HepG2 (cell line): ENCODE measurements around the gene EPS8L3. TPM values are rescaled to one million over a fixed set of nuclear protein-coding genes. Genes with fewer than 3 reads are reported as not detected.

Experiments used
- AGO1 ChIP-seq: fragments of 200-400 bp; formaldehyde crosslinking; IDR thresholded peaks from 2 replicates; pipeline ENCODE4 v1.6.1; 2017; ENCODE audit warnings: mild to moderate bottlenecking, low read depth, low read length, moderate library complexity; ENCODE audit not compliant: poor library complexity, severe bottlenecking
- ATF7-NPFF ChIP-seq: sonication (generic); formaldehyde crosslinking; IDR thresholded peaks from 2 replicates; pipeline ENCODE4 v1.8.1; 2023; ENCODE audit warnings: mild to moderate bottlenecking, low read depth, missing genetic modification reagents, moderate library complexity
- CAMTA2 ChIP-seq: sonication (generic); formaldehyde crosslinking; IDR thresholded peaks from 2 replicates; pipeline ENCODE4 v1.4.0; 2020; ENCODE audit warnings: mild to moderate bottlenecking, missing genetic modification reagents, borderline replicate concordance
- CENPT ChIP-seq: sonication (generic); formaldehyde crosslinking; IDR thresholded peaks from 2 replicates; pipeline ENCODE4 v1.8.0; 2022; ENCODE audit warnings: low read depth, mild to moderate bottlenecking, moderate library complexity, missing genetic modification reagents
- ELF3 ChIP-seq: IDR thresholded peaks from 2 replicates; pipeline ENCODE4 v1.6.1; 2016; ENCODE audit warnings: missing genetic modification reagents, missing compliant biosample characterization
- MAF1 ChIP-seq: sonication (generic); formaldehyde crosslinking; IDR thresholded peaks from 2 replicates; pipeline ENCODE4 v1.5.0; 2020; ENCODE audit warnings: missing genetic modification reagents, borderline replicate concordance
- MTA1 ChIP-seq: sonication (generic); formaldehyde crosslinking; IDR thresholded peaks from 2 replicates; pipeline ENCODE4 v1.4.0; 2020; ENCODE audit warnings: missing genetic modification reagents, mild to moderate bottlenecking, borderline replicate concordance
- NRL ChIP-seq: sonication (generic); formaldehyde crosslinking; IDR thresholded peaks from 2 replicates; pipeline ENCODE4 v1.5.0; 2020; ENCODE audit warnings: missing genetic modification reagents, mild to moderate bottlenecking, moderate library complexity, borderline replicate concordance
- PHB2 ChIP-seq: fragments of 450-650 bp; IDR thresholded peaks from 2 replicates; pipeline ENCODE4 v1.6.1; 2018; ENCODE audit not compliant: partially characterized antibody
- RFX1 ChIP-seq: fragments of 450-650 bp; IDR thresholded peaks from 2 replicates; pipeline ENCODE4 v1.6.1; 2017
- SMC3 ChIP-seq: IDR thresholded peaks from 2 replicates; pipeline ENCODE4 v1.6.1; 2011; ENCODE audit warnings: low read length, improper control_type of control experiment
- SOX5 ChIP-seq: IDR thresholded peaks from 2 replicates; pipeline ENCODE4 v1.6.1; 2016; ENCODE audit warnings: borderline replicate concordance
- SP1 ChIP-seq, 2 experiments: fragments of 450-650 bp in 1 of 2; sonication (generic) in 1 of 2; formaldehyde crosslinking in 1 of 2; IDR thresholded peaks; 2 replicates each; pipeline versions ENCODE4 v1.4.0 to v1.6.1; 2016 to 2020; ENCODE audit warnings: missing genetic modification reagents in 1 of 2
- SRY ChIP-seq: sonication (generic); formaldehyde crosslinking; IDR thresholded peaks from 2 replicates; pipeline ENCODE4 v1.8.0; 2022; ENCODE audit warnings: mild to moderate bottlenecking, missing genetic modification reagents
- TFDP2 ChIP-seq: sonication (generic); formaldehyde crosslinking; IDR thresholded peaks from 2 replicates; pipeline ENCODE4 v1.4.0; 2020; ENCODE audit warnings: missing genetic modification reagents
- THYN1 ChIP-seq: sonication (generic); formaldehyde crosslinking; IDR thresholded peaks from 2 replicates; pipeline ENCODE4 v1.8.1; 2023; ENCODE audit warnings: low read depth, mild to moderate bottlenecking, moderate library complexity, missing genetic modification reagents, borderline replicate concordance
- TOPORS ChIP-seq: sonication (generic); formaldehyde crosslinking; IDR thresholded peaks from 2 replicates; pipeline ENCODE4 v1.8.0; 2023; ENCODE audit warnings: mild to moderate bottlenecking, missing genetic modification reagents
- ZNF18 ChIP-seq: sonication (generic); formaldehyde crosslinking; IDR thresholded peaks from 2 replicates; pipeline ENCODE4 v1.8.0; 2022; ENCODE audit warnings: mild to moderate bottlenecking, missing genetic modification reagents; ENCODE audit not compliant: insufficient replicate concordance
- ZNF24 ChIP-seq: fragments of 450-650 bp; IDR thresholded peaks from 2 replicates; pipeline ENCODE4 v1.6.1; 2017; ENCODE audit warnings: antibody characterized with exemption, mild to moderate bottlenecking
- ZNF34 ChIP-seq: sonication (generic); formaldehyde crosslinking; IDR thresholded peaks from 2 replicates; pipeline ENCODE4 v1.4.0; 2020; ENCODE audit warnings: mild to moderate bottlenecking, missing genetic modification reagents, borderline replicate concordance
- ZNF446 ChIP-seq: sonication (generic); formaldehyde crosslinking; IDR thresholded peaks from 2 replicates; pipeline ENCODE4 v1.5.0; 2020; ENCODE audit warnings: mild to moderate bottlenecking, missing genetic modification reagents
- ZNF597 ChIP-seq: sonication (generic); formaldehyde crosslinking; IDR thresholded peaks from 2 replicates; pipeline ENCODE4 v1.5.0; 2020; ENCODE audit warnings: missing genetic modification reagents
- ZNF598 ChIP-seq: sonication (generic); formaldehyde crosslinking; IDR thresholded peaks from 2 replicates; pipeline ENCODE4 v1.5.1; 2020; ENCODE audit warnings: mild to moderate bottlenecking, missing genetic modification reagents, borderline replicate concordance
- ZNF878 ChIP-seq: sonication (generic); formaldehyde crosslinking; IDR thresholded peaks from 2 replicates; pipeline ENCODE4 v1.8.1; 2023; ENCODE audit warnings: mild to moderate bottlenecking, missing genetic modification reagents, moderate library complexity
- polyA plus RNA-seq, 8 experiments: library from polyadenylated mRNA; depleted of rRNA in 3 of 8; stranded (reverse) in 7 of 8; unstranded in 1 of 8; fragments of >200 nt; fragmentation: Illumina TruSeq in 4 of 8; extraction: Trizol in 4 of 8; gene quantifications; 2 replicates each; pipeline versions ENCODE4 v1.2.1 to v1.2.3, GENCODE V29; 2011 to 2016; ENCODE audit warnings: low read depth in 4 of 8, missing spikeins in 1 of 8, mixed read lengths in 1 of 8; ENCODE audit not compliant: insufficient read depth in 1 of 8
- total RNA-seq, 5 experiments: library from RNA; depleted of rRNA; stranded (reverse); fragments of >200 nt; fragmentation: Illumina TruSeq; extraction: Trizol; gene quantifications; 2 replicates each; pipeline ENCODE4 v1.2.3, GENCODE V29; 2016; ENCODE audit warnings: low read depth in 1 of 5

EPS8L3 gene
- total and polyA plus RNA-seq, 2 of the 13 experiments (the other 11 are each of a cell fraction or from before 2014, with no cell fraction given) = 18.2 to 106 TPM

- TF ChIP-seq ZNF18 (CRISPR knock-in tag) = peak; percentile 34
- peak; percentile 87 for TF ChIP-seq ELF3
- no peak for TF ChIP-seq SRY (CRISPR knock-in tag)
- no peak for TF ChIP-seq CENPT
- no peak for TF ChIP-seq ZNF34
- peak; percentile 55; the same call in 1 of the 2 replicates for TF ChIP-seq MTA1
- no peak for TF ChIP-seq PHB2
- TF ChIP-seq ZNF597 (CRISPR knock-in tag) = no peak
- TF ChIP-seq SMC3 = no peak
- TF ChIP-seq RFX1 = no peak
- TF ChIP-seq SOX5 (CRISPR knock-in tag) = peak; percentile 73; the same call in 1 of the 2 replicates
- TF ChIP-seq SP1 (IDR thresholded peaks at IDR 0.05) = no peak
- 0 out of 2 replicates have a peak, but pooled peaks have one; percentile 15 for TF ChIP-seq SP1 (CRISPR knock-in tag; IDR thresholded peaks at IDR 0.05)
- TF ChIP-seq TFDP2 (CRISPR knock-in tag) = peak; percentile 60; the same call in 1 of the 2 replicates
- 0 out of 2 replicates have a peak, but pooled peaks have one; percentile 43 for TF ChIP-seq ATF7-NPFF (CRISPR knock-in tag)
- no peak for TF ChIP-seq ZNF598 (CRISPR knock-in tag)
- TF ChIP-seq NRL (CRISPR knock-in tag) = peak; percentile 15; the same call in 1 of the 2 replicates
- no peak for TF ChIP-seq CAMTA2 (CRISPR knock-in tag)
- TF ChIP-seq ZNF446 (CRISPR knock-in tag) = no peak
- TF ChIP-seq MAF1 = no peak
- TF ChIP-seq TOPORS (CRISPR knock-in tag) = no peak
- no peak for TF ChIP-seq ZNF878 (CRISPR knock-in tag)
- no peak for TF ChIP-seq ZNF24
- no peak for TF ChIP-seq AGO1
- TF ChIP-seq THYN1 (CRISPR knock-in tag) = 0 out of 2 replicates have a peak, but pooled peaks have one; percentile 63
These were observed at the start of gene EPS8L3 (continued) for GRCh38 chr1:109763646-109764415.
